Heart right ventricle (tissue), 16 donors: Measurements from ENCODE around the gene ATP1A4. TPM values are rescaled to one million over a fixed set of nuclear protein-coding genes. Genes with fewer than 3 reads are reported as not detected.
A peak's percentile ranks its signal among the peaks of the same experiment; 100 is the strongest.

Experiments
- ATAC-seq, 8 donors: fragments of 200-7000 bp; cut with Tn5 transposase; one replicate each; pipeline ENCODE4 v1.9.1; 2020; ENCODE audit warnings: mild to moderate bottlenecking in 8 of 8, moderate library complexity in 8 of 8, moderate number of reproducible peaks in 1 of 8
- DNase-seq, 2 donors: peaks; one replicate each; pipeline ENCODE4 v3.0.0-alpha.2; 2020
- H3K27ac ChIP-seq, 10 donors: fragments of 200-600 bp; sonication (generic) in 2 of 10; one replicate each; pipeline versions ENCODE4 v1.5.0 to v1.8.0; 2020 to 2022; ENCODE audit warnings: mild to moderate bottlenecking in 3 of 10
- H3K27me3 ChIP-seq, 7 donors: fragments of 200-600 bp; one replicate each; pipeline ENCODE4 v1.8.0; 2021 to 2022; ENCODE audit warnings: mild to moderate bottlenecking in 2 of 7
- H3K36me3 ChIP-seq, 9 donors: fragments of 200-600 bp; sonication (generic) in 1 of 9; one replicate each; pipeline versions ENCODE4 v1.5.0 to v1.8.0; 2020 to 2022; ENCODE audit warnings: mild to moderate bottlenecking in 2 of 9
- H3K4me1 ChIP-seq, 9 donors: fragments of 200-600 bp; sonication (generic) in 1 of 9; one replicate each; pipeline versions ENCODE4 v1.5.0 to v1.8.0; 2020 to 2022; ENCODE audit warnings: mild to moderate bottlenecking in 4 of 9
- H3K4me3 ChIP-seq, 10 donors: fragments of 200-600 bp; sonication (generic) in 2 of 10; one replicate each; pipeline versions ENCODE4 v1.5.0 to v1.8.0; 2020 to 2022; ENCODE audit warnings: mild to moderate bottlenecking in 7 of 10, moderate library complexity in 2 of 10
- H3K9me3 ChIP-seq, 11 donors: fragments of 200-600 bp in 10 of 11; sonication (generic) in 2 of 11; one replicate each; pipeline versions ENCODE4 v1.5.0 to v1.8.0; 2013 to 2022; ENCODE audit warnings: mild to moderate bottlenecking in 2 of 11, control low read depth in 1 of 11, moderate library complexity in 1 of 11
- WGBS, 2 donors: extraction: QIAGEN DNeasy Blood & Tissue Kit; methylation state at CpG; one replicate each; pipeline ENCODE4 v1.1.7; 2013; ENCODE audit warnings: inconsistent platforms in 1 of 2; 5-methylcytosine and 5-hydroxymethylcytosine counted together
- intact Hi-C, 10 donors: fragments of 100-400 bp; cut with DNase I; formaldehyde crosslinking; loops; one replicate each; pipeline versions ENCODE4 v1.11.1 to v1.14.2; 2022
- polyA plus RNA-seq, 2 donors: library from polyadenylated mRNA; stranded (reverse); fragments of 200-250 nt; gene quantifications; one replicate each; pipeline ENCODE4 v1.2.3, GENCODE V29; 2013
- total RNA-seq, 10 donors: library from RNA; stranded (reverse); fragmentation: NEBNext Ultra II Directional in 3 of 10; extraction: Animal tissue kit (Norgen Biotek cat#: 25700) in 3 of 10; gene quantifications; one replicate each; pipeline versions ENCODE4 v1.2.1 to v1.2.4, GENCODE V29; 2021 to 2023
- TF ChIP-seq, protein P1 (sequence below), 9 donors: fragments of 200-600 bp; sonication (generic) in 2 of 9; IDR thresholded peaks; one replicate each; pipeline versions ENCODE4 v1.5.0 to v1.8.0; 2021 to 2022; ENCODE audit warnings: antibody characterized with exemption in 9 of 9, mild to moderate bottlenecking in 5 of 9, moderate library complexity in 1 of 9
- donor health status: Arrhythmogenic right ventricular cardiomyopathy.
- donor health status: ischemic (EF 13 %, LVEDD 7.1; RV severe dilation, severe dysfunction).
- donor health status: healthy with polysubstance abuse.
- donor health status: DM: no; HTN: yes; CAD: no.
- donor health status: DM: no; HTN: no; CAD: no.
- donor health status: ischemic (EF 25% LVEDD 6.9; RV normal size, moderate dysfunction).
- donor health status: ischemic (EF 25% LVEDD 5.7; RV mildly dilated, moderate dysfunction).
- donor health status: healthy.
- donor health status: DM: yes; HTN: yes; CAD: no.
- donor health status: Ischemic cardiomyopathy.
- donor health status: ischemic (EF 35%, LVEDD 5.7; RV mildly dilated, moderate dysfunction).
- donor health status: nonischemic (EF 11% LVEDD 7.7; RV severe dilation, severe dysfunction).
- donor health status: DM: yes; HTN: yes; CAD: no.
- donor health status: PGD.
- donor health status: ischemic (EF 29% LVEDD 5.4; RV normal size, mild dysfunction).
- donor health status: nonischemic (EF 23%, LVEDD 6.1; RV moderate dilation, normal function).

Gene ATP1A4
- total and polyA plus RNA-seq, 12 donors, result 0.04 to 1.5 (median 0.29) TPM; not detected in 5

DNA sequence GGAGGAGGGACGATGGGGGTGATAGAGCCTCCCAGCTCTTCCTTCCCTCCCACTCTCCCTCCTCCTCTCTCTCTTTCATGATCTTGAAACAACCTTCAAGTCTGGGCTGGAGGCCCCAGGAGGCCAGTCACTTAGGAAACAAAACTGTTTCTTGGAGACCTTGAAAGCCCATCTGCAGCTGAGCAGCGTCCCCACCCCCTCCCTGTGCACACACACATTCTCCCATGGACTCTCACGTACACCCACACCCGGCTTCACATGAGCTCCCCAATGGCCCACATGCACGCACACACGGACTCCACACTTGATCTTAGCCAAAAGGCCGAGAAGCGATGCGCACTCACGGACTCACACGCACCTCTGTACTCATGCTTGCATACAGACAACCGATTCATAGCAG, 39.0 kb upstream of the ATP1A4 start:
- Histone ChIP-seq H3K27me3 (no peaks in the 10 kb centered on the region), H3K36me3 (no peaks in the 10 kb centered on the region), H3K4me3 (no peak overlapping the region), H3K27ac (peak overlapping the region in 7 of 10 donors; percentile 27 to 88 (median 32)), H3K9me3 (no peaks in the 10 kb centered on the region), H3K4me1 (peaks cover 7 to 48% (median 24%) of the 10 kb centered on the region in 9 donors)
- 63 to 65% methylated on average over 12 of the region's 12 CpGs for WGBS, 2 donors
- intact Hi-C loops, result no loop called here
- ATAC-seq (peak in 6 of 8 donors; percentile 3 to 38 (median 14)), DNase-seq (peak in 1 of 2 donors; percentile 69)
- TF ChIP-seq, protein P1, sequence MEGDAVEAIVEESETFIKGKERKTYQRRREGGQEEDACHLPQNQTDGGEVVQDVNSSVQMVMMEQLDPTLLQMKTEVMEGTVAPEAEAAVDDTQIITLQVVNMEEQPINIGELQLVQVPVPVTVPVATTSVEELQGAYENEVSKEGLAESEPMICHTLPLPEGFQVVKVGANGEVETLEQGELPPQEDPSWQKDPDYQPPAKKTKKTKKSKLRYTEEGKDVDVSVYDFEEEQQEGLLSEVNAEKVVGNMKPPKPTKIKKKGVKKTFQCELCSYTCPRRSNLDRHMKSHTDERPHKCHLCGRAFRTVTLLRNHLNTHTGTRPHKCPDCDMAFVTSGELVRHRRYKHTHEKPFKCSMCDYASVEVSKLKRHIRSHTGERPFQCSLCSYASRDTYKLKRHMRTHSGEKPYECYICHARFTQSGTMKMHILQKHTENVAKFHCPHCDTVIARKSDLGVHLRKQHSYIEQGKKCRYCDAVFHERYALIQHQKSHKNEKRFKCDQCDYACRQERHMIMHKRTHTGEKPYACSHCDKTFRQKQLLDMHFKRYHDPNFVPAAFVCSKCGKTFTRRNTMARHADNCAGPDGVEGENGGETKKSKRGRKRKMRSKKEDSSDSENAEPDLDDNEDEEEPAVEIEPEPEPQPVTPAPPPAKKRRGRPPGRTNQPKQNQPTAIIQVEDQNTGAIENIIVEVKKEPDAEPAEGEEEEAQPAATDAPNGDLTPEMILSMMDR (IDR thresholded peaks at IDR 0.05), result no peak

DNA sequence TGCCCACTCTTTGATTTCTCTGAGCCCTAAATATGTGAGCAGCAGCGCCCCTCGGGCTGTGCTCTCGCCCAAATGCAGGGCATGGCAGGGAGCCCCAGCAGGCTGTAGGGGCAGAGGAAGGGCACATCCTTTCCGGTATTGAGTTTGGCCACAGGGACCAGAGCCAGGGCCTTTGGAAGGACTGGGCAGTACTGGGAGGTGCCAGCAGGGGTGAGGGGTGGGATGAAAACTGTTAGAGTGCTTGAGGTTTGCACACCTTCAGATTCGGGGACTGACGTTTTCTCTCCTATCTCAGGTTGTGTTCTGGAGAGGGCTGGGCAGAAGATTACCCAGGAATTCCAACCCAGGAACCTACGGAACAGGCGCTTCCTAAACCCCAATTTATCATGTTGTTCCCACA, 38.0 kb upstream of the ATP1A4 start:
- peaks cover 7 to 53% (median 27%) of the 10 kb centered on the region in 9 donors for H3K4me1 ChIP-seq
- no peak overlapping the region for H3K4me3 ChIP-seq
- ATAC-seq, result no peak
- H3K36me3 ChIP-seq, result peaks cover 0 to 2% (median 0%) of the 10 kb centered on the region in 9 donors
- whole genome bisulfite sequencing, 2 donors, result 64 to 73% methylated on average over 8 of the region's 8 CpGs
- TF ChIP-seq, protein P1 (IDR thresholded peaks at IDR 0.05), result peak in 2 of 9 donors; percentile 5 to 10
- intact Hi-C loops, result no loop called here
- H3K9me3 ChIP-seq, result no peaks in the 10 kb centered on the region
- H3K27ac ChIP-seq, result peak overlapping the region in 9 of 10 donors; percentile 17 to 91 (median 84)
- no peaks in the 10 kb centered on the region for H3K27me3 ChIP-seq
- DNase-seq, result no peak

DNA sequence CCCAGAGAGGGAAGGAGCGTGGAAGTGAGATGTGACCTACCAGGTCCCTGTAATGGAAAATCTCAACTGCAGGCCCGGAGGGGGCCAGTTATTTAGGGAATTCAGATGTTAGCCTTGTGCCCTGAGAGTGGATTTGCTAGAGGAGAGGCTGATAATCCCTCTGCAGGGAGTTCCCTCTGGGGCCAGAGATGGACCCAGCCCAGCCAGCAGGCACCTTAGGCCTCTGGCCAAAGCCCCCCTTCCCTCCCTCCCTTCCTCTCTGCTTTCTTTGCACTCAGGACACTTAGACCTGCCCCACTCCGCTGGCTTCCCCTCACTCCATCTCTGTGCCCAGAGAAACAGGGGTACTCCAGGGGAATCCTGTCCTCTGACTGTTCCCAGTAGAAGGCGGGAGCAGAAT, 37.3 kb upstream of the ATP1A4 start:
- H3K36me3 ChIP-seq, result peaks cover 0 to 8% (median 0%) of the 10 kb centered on the region in 9 donors
- H3K27me3 ChIP-seq, result no peaks in the 10 kb centered on the region
- H3K4me3 ChIP-seq, result no peak overlapping the region
- TF ChIP-seq, protein P1 (IDR thresholded peaks at IDR 0.05), result no peak
- intact Hi-C loops, result no loop called here
- WGBS, 2 donors, result 53 to 58% methylated on average over 4 of the region's 4 CpGs
- peak; percentile 47 to 59 for DNase-seq
- ATAC-seq, result peak; percentile 13 to 48 (median 26)
- peak overlapping the region; percentile 26 to 91 (median 80) for H3K27ac ChIP-seq
- no peaks in the 10 kb centered on the region for H3K9me3 ChIP-seq
- H3K4me1 ChIP-seq, result peaks cover 7 to 58% (median 33%) of the 10 kb centered on the region in 9 donors

DNA sequence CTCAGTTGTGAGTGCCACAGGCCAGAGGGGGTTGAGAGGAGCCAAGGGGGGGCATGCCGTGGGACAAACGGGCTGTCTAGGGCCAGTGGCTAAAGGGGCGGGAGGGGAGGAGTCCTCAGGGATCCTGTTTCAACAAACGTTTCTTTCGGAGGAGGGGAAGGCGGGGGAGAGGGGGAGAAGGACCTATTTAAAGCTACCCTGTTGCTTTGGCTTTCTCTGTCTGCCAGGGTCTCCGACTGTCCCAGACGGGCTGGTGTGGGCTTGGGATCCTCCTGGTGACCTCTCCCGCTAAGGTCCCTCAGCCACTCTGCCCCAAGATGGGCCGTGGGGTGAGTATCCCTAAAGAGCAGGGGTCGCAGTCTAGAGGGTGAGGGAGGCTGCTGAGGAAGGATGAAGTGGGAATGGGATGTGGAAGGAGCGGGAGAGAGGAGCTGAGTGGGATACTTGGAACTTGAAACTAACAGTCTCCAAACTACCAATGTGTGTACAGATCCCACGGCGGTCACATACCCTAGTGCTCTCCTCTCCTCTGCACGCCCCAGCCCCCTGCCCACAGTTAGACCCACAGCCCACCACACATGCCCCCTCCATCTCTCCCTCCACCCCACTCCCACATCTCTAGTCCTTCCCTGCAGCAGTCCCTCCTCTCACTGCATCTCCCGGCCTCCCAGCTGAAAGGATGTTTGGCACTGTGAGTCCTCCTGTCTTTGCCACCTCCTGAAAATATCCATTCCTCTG, 35.7 kb upstream of the ATP1A4 start, which contains the start of gene ATP1A2:
Gene ATP1A2, plus strand, starts transcription at position 215 of the 738 bp plus-strand sequence. Its CDS starts 103 bp downstream, at position 318.
- ATAC-seq (peak; percentile 46 to 80 (median 69)), DNase-seq (peak; percentile 60 to 84)
- TF ChIP-seq, protein P1 (IDR thresholded peaks at IDR 0.05), result no peak
- no peaks in the 10 kb centered on the region for H3K9me3 ChIP-seq
- no peaks in the 10 kb centered on the region for H3K27me3 ChIP-seq
- peak within 1 kb of the TSS; percentile 44 to 91 (median 80) for H3K27ac ChIP-seq
- H3K4me3 ChIP-seq, result peak within 1 kb of the TSS; percentile 25 to 68 (median 54)
- H3K36me3 ChIP-seq, result peaks cover 0 to 9% (median 0%) of the 10 kb centered on the region in 9 donors
- intact Hi-C loops, result loop anchor here in 1 of 10 donors (5.0 kb wide), 1 partner anchor 77 kb away; the partner anchor contains the start of gene CASQ1
- peaks cover 7 to 65% (median 42%) of the 10 kb centered on the region in 9 donors for H3K4me1 ChIP-seq
- WGBS, 2 donors, result 19 to 28% methylated on average over 16 of the region's 16 CpGs
